Measurements from ENCODE around the gene KCNIP3.

- TF ChIP-seq CTCF (IDR thresholded peaks at IDR 0.05; ENCODE audit: low read depth, low read length) (no peak), EZH2phosphoT487 (IDR thresholded peaks at IDR 0.05; ENCODE audit: low read depth) (no peak)
Measured at GRCh38 chr2:95307878-95308277, 10.7 kb downstream of the KCNIP3 start.
